ENCODE data around the gene SACS. TPM values are rescaled to one million over a fixed set of nuclear protein-coding genes. Genes with fewer than 3 reads are reported as not detected.

The SACS gene
- total RNA-seq, 1 experiment from 2014 or later = 33.4 TPM

GRCh38 chr13:23386533-23386932 lies 47.0 kb downstream of the SACS start (continued):
- TF ChIP-seq ATF3 (IDR thresholded peaks at IDR 0.05) (no peak), EGR1 (IDR thresholded peaks at IDR 0.05; ENCODE audit: low read depth) (no peak), POLR2AphosphoS5 (IDR thresholded peaks at IDR 0.05; ENCODE audit: low read depth, low read length) (no peak)
- TF ChIP-seq, protein P1, sequence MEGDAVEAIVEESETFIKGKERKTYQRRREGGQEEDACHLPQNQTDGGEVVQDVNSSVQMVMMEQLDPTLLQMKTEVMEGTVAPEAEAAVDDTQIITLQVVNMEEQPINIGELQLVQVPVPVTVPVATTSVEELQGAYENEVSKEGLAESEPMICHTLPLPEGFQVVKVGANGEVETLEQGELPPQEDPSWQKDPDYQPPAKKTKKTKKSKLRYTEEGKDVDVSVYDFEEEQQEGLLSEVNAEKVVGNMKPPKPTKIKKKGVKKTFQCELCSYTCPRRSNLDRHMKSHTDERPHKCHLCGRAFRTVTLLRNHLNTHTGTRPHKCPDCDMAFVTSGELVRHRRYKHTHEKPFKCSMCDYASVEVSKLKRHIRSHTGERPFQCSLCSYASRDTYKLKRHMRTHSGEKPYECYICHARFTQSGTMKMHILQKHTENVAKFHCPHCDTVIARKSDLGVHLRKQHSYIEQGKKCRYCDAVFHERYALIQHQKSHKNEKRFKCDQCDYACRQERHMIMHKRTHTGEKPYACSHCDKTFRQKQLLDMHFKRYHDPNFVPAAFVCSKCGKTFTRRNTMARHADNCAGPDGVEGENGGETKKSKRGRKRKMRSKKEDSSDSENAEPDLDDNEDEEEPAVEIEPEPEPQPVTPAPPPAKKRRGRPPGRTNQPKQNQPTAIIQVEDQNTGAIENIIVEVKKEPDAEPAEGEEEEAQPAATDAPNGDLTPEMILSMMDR (IDR thresholded peaks at IDR 0.05 in 2 of 3, conservative IDR thresholded peaks at IDR 0.05 in 1 of 3; ENCODE audit: borderline replicate concordance in 1 of 3, insufficient read depth in 1 of 3, low read depth in 2 of 3, low read length in 2 of 3) = no peak

GRCh38 chr13:23385931-23386330 lies 47.6 kb downstream of the SACS start:
- no peaks in the 10 kb centered on the region for H3K4me1 ChIP-seq (ENCODE audit: control insufficient read depth in 1 of 2, insufficient read depth in 2 of 2, low read length in 2 of 2)
- intact Hi-C loops (cut with micrococcal nuclease) = no loop called here
- no peak for DNase-seq (ENCODE audit: low read depth, low spot score)
- no peaks in the 10 kb centered on the region for H3K9me2 ChIP-seq (ENCODE audit: insufficient read depth)
- H2AFZ ChIP-seq (ENCODE audit: low read depth, low read length, poor library complexity, severe bottlenecking) = no peak overlapping the region
- no peak overlapping the region for H3K27ac ChIP-seq (ENCODE audit: low read depth, low read length)
- H3K9me3 ChIP-seq (ENCODE audit: control insufficient read depth in 1 of 2, insufficient read depth in 1 of 2, low read depth in 1 of 2, low read length in 2 of 2) = no peaks in the 10 kb centered on the region
- no peaks in the 10 kb centered on the region for H3K27me3 ChIP-seq (ENCODE audit: insufficient read depth, low read length)
- no peaks in the 10 kb centered on the region for H3K36me3 ChIP-seq (ENCODE audit: control insufficient read depth in 1 of 2, insufficient read depth in 2 of 2, low read length in 2 of 2)
- ATAC-seq = no peak
- CTCF ChIA-PET = no interaction called here
- H3K79me2 ChIP-seq (ENCODE audit: insufficient read depth, low read length) = no peaks in the 10 kb centered on the region
- no peak overlapping the region for H3K4me2 ChIP-seq (ENCODE audit: low read length)
- no peaks in the 10 kb centered on the region for H4K20me1 ChIP-seq (ENCODE audit: insufficient read depth)
- H3K4me3 ChIP-seq (replicated peaks in 1 of 2; ENCODE audit: low read depth in 1 of 2, low read length in 2 of 2) = no peak overlapping the region
- TF ChIP-seq SIN3A (IDR thresholded peaks at IDR 0.05; ENCODE audit: low read depth) (no peak), EGR1 (IDR thresholded peaks at IDR 0.05; ENCODE audit: low read depth) (no peak), POLR2AphosphoS5 (IDR thresholded peaks at IDR 0.05; ENCODE audit: low read depth, low read length) (no peak), YY1 (IDR thresholded peaks at IDR 0.05; ENCODE audit: extremely low read depth, insufficient replicate concordance, low read depth, low read length) (no peak), POLR2A (IDR thresholded peaks at IDR 0.05; ENCODE audit: borderline replicate concordance, extremely low read depth, insufficient read depth, insufficient read length) (no peak), TCF7L2 (IDR thresholded peaks at IDR 0.05; ENCODE audit: borderline replicate concordance, extremely low read depth, insufficient read depth, insufficient read length) (no peak), ZBTB33 (IDR thresholded peaks at IDR 0.05; ENCODE audit: extremely low read depth, insufficient replicate concordance, low read length) (no peak), ATF3 (IDR thresholded peaks at IDR 0.05) (no peak), EZH2phosphoT487 (IDR thresholded peaks at IDR 0.05; ENCODE audit: borderline replicate concordance) (no peak), FOSL1 (IDR thresholded peaks at IDR 0.05; ENCODE audit: low read depth) (no peak)
- BruUV-seq (replicated peaks) = no TSS peak
- POLR2A ChIA-PET = no interaction called here
- RAD21 ChIA-PET (ENCODE audit: low non-redundant PET in 1 of 2, low total read pairs in 2 of 2, uncharacterized antibody in 2 of 2, unreplicated experiment in 2 of 2) = no interaction called here
- no peak overlapping the region for H3K9ac ChIP-seq (ENCODE audit: low read length)
